SK-N-SH (cell line): ENCODE measurements around the gene CAPN3. TPM values are rescaled to one million over a fixed set of nuclear protein-coding genes. Genes with fewer than 3 reads are reported as not detected.

Experiments
- CTCF ChIA-PET: fragments of 300-600, 350-600 bp; formaldehyde crosslinking; extraction: SDS; loops from one replicate; lab custom pipeline; 2021; lab: Yijun Ruan, JAX
- POLR2A ChIA-PET: fragments of 350-600 bp; sonication (Branson Sonifier 250); formaldehyde crosslinking; extraction: SDS; loops from one replicate; lab custom pipeline; 2020; ENCODE audit warnings: antibody characterized with exemption, inconsistent platforms; lab: Yijun Ruan, JAX
- DNase-seq: peaks from one replicate; pipeline ENCODE4 v3.0.0; 2012
- H2AFZ ChIP-seq: fragments of 200-600 bp; sonication (generic); 2 replicates; pipeline ENCODE4 v1.8.1; 2016; ENCODE audit warnings: antibody characterized with exemption, mild to moderate bottlenecking, low read depth
- H3F3A ChIP-seq: fragments of 200-600 bp; sonication (generic); replicated peaks from 2 replicates; pipeline ENCODE3; 2016; ENCODE audit warnings: antibody characterized with exemption, mild to moderate bottlenecking; ENCODE audit not compliant: insufficient read depth
- H3K27ac ChIP-seq, 2 experiments: fragments of 200-500 bp in 1 of 2; fragments of 200-600 bp in 1 of 2; sonication (Bioruptor generic) in 1 of 2; sonication (generic), shearing (Covaris generic) in 1 of 2; 2 replicates each; pipeline versions ENCODE4 v1.5.1 to v1.6.1; 2014 to 2016; ENCODE audit warnings: low read depth in 2 of 2, inconsistent platforms in 1 of 2, low read length in 1 of 2, mild to moderate bottlenecking in 1 of 2, mixed read lengths in 1 of 2
- H3K27me3 ChIP-seq: fragments of 200-600 bp; sonication (generic), shearing (Covaris generic); 2 replicates; pipeline ENCODE4 v1.6.1; 2016; ENCODE audit warnings: mixed run types; ENCODE audit not compliant: insufficient read depth
- H3K36me3 ChIP-seq, 2 experiments: fragments of 200-500 bp in 1 of 2; fragments of 200-600 bp in 1 of 2; sonication (Bioruptor generic) in 1 of 2; sonication (generic) in 1 of 2; replicated peaks in 1 of 2; 2 replicates each; pipeline versions ENCODE3 to v1.5.1; 2014 to 2016; ENCODE audit warnings: low read length in 1 of 2, mild to moderate bottlenecking in 1 of 2; ENCODE audit not compliant: insufficient read depth in 2 of 2, control insufficient read depth in 1 of 2
- H3K4me1 ChIP-seq, 2 experiments: fragments of 200-500 bp in 1 of 2; fragments of 200-600 bp in 1 of 2; sonication (Bioruptor generic) in 1 of 2; sonication (generic), shearing (Covaris generic) in 1 of 2; 2 replicates each; pipeline versions ENCODE4 v1.5.1 to v1.6.1; 2014 to 2016; ENCODE audit warnings: low read depth in 1 of 2, low read length in 1 of 2, mixed run types in 1 of 2; ENCODE audit not compliant: insufficient read depth in 2 of 2, control insufficient read depth in 1 of 2
- H3K4me2 ChIP-seq: fragments of 200-600 bp; sonication (generic), shearing (Covaris generic); 2 replicates; pipeline ENCODE4 v1.6.1; 2017; ENCODE audit warnings: mixed run types
- H3K4me3 ChIP-seq, 2 experiments: fragments of 200-500 bp in 1 of 2; fragments of 200-600 bp in 1 of 2; sonication (Bioruptor generic) in 1 of 2; sonication (generic), shearing (Covaris generic) in 1 of 2; 2 replicates each; pipeline versions ENCODE4 v1.5.1 to v1.8.1; 2014 to 2016; ENCODE audit warnings: low read depth in 2 of 2, inconsistent platforms in 1 of 2, low read length in 1 of 2, mild to moderate bottlenecking in 1 of 2, mixed read lengths in 1 of 2, moderate library complexity in 1 of 2
- H3K79me2 ChIP-seq: fragments of 200-600 bp; sonication (generic); 2 replicates; pipeline ENCODE4 v1.8.1; 2017; ENCODE audit warnings: mild to moderate bottlenecking; ENCODE audit not compliant: insufficient read depth
- H3K9ac ChIP-seq: fragments of 200-600 bp; sonication (generic); 2 replicates; pipeline ENCODE4 v1.6.1; 2017; ENCODE audit warnings: mixed run types
- H3K9me2 ChIP-seq: fragments of 200-600 bp; sonication (generic); 2 replicates; pipeline ENCODE4 v1.6.1; 2017; ENCODE audit warnings: mixed run types
- H3K9me3 ChIP-seq: fragments of 200-600 bp; sonication (generic); 2 replicates; pipeline ENCODE4 v1.6.1; 2017; ENCODE audit warnings: mixed run types, mild to moderate bottlenecking, moderate library complexity
- H4K20me1 ChIP-seq: fragments of 200-600 bp; sonication (generic); 2 replicates; pipeline ENCODE4 v1.6.1; 2017; ENCODE audit warnings: mild to moderate bottlenecking, mixed run types; ENCODE audit not compliant: insufficient read depth
- CTCF ChIP-seq: fragments of 200-600 bp; sonication (generic); IDR thresholded peaks from 2 replicates; pipeline ENCODE4 v1.6.1; 2017; ENCODE audit warnings: antibody characterized with exemption, mild to moderate bottlenecking, moderate library complexity
- ELF1 ChIP-seq: IDR thresholded peaks from 2 replicates; pipeline ENCODE4 v1.4.0; 2012
- EP300 ChIP-seq, 2 experiments: IDR thresholded peaks; 2 replicates each; pipeline versions ENCODE4 v1.4.0 to v1.6.1; 2012; ENCODE audit warnings: borderline replicate concordance in 1 of 2, low read depth in 1 of 2, low read length in 1 of 2
- FOXJ3 ChIP-seq: sonication (generic); formaldehyde crosslinking; IDR thresholded peaks from 2 replicates; pipeline ENCODE4 v1.5.1; 2020; ENCODE audit warnings: mild to moderate bottlenecking, missing genetic modification reagents
- FOXM1 ChIP-seq: IDR thresholded peaks from 2 replicates; pipeline ENCODE4 v1.4.0; 2012; ENCODE audit warnings: low read depth, mild to moderate bottlenecking
- GABPA ChIP-seq: IDR thresholded peaks from 2 replicates; pipeline ENCODE4 v1.4.0; 2012; ENCODE audit warnings: low read depth, mild to moderate bottlenecking
- GATA2 ChIP-seq: sonication (generic); formaldehyde crosslinking; IDR thresholded peaks from 2 replicates; pipeline ENCODE4 v1.5.0; 2020; ENCODE audit warnings: mild to moderate bottlenecking, missing genetic modification reagents
- IRF3 ChIP-seq: fragments of 150-350 bp; IDR thresholded peaks from 2 replicates; pipeline ENCODE4 v1.6.1; 2016; ENCODE audit warnings: mild to moderate bottlenecking, low read depth, low read length
- JUND ChIP-seq: IDR thresholded peaks from 2 replicates; pipeline ENCODE4 v1.4.0; 2012
- MAX ChIP-seq: IDR thresholded peaks from 2 replicates; pipeline ENCODE4 v1.4.0; 2012; ENCODE audit warnings: low read depth
- MXI1 ChIP-seq: IDR thresholded peaks from 2 replicates; pipeline ENCODE4 v1.6.1; 2012; ENCODE audit warnings: mild to moderate bottlenecking, low read depth, low read length, improper control_type of control experiment
- NFIC ChIP-seq: IDR thresholded peaks from 2 replicates; pipeline ENCODE4 v1.4.0; 2012; ENCODE audit warnings: borderline replicate concordance
- NRF1 ChIP-seq: IDR thresholded peaks from 2 replicates; pipeline ENCODE4 v1.6.1; 2012; ENCODE audit warnings: low read depth, mild to moderate bottlenecking, low read length
- RAD21 ChIP-seq: IDR thresholded peaks from 2 replicates; pipeline ENCODE4 v1.6.1; 2012; ENCODE audit warnings: mild to moderate bottlenecking, low read length
- RCOR1 ChIP-seq: fragments of 150-350 bp; IDR thresholded peaks from 2 replicates; pipeline ENCODE4 v1.6.1; 2017; ENCODE audit warnings: antibody characterized with exemption, low read length
- REST ChIP-seq: IDR thresholded peaks from 2 replicates; pipeline ENCODE4 v1.6.1; 2012; ENCODE audit warnings: mild to moderate bottlenecking, low read depth, low read length, moderate library complexity
- RFX5 ChIP-seq: IDR thresholded peaks from 2 replicates; pipeline ENCODE4 v1.6.1; 2012; ENCODE audit warnings: mild to moderate bottlenecking, improper control_type of control experiment, low read length
- RXRA ChIP-seq: IDR thresholded peaks from 2 replicates; pipeline ENCODE4 v1.4.0; 2012; ENCODE audit warnings: low read depth, mild to moderate bottlenecking, borderline replicate concordance
- TAF1 ChIP-seq: IDR thresholded peaks from 2 replicates; pipeline ENCODE4 v1.6.1; 2012; ENCODE audit warnings: low read depth, mild to moderate bottlenecking, low read length, moderate library complexity, borderline replicate concordance
- TEAD4 ChIP-seq: IDR thresholded peaks from 2 replicates; pipeline ENCODE4 v1.4.0; 2012; ENCODE audit warnings: mild to moderate bottlenecking, borderline replicate concordance; ENCODE audit not compliant: insufficient read depth
- USF1 ChIP-seq: IDR thresholded peaks from 2 replicates; pipeline ENCODE4 v1.4.0; 2012; ENCODE audit warnings: low read depth, borderline replicate concordance
- YY1 ChIP-seq: IDR thresholded peaks from 2 replicates; pipeline ENCODE4 v1.4.0; 2012; ENCODE audit warnings: low read depth, mild to moderate bottlenecking
- WGBS: methylation state at CpG from one replicate; pipeline ENCODE4 v1.1.6; 2017; ENCODE audit warnings: low lambda C conversion rate; 5-methylcytosine and 5-hydroxymethylcytosine counted together
- polyA plus RNA-seq, 3 experiments: library from polyadenylated mRNA; depleted of rRNA; stranded (reverse); fragments of >200 nt; gene quantifications; 2 replicates each; pipeline ENCODE4 v1.2.3, GENCODE V29; 2012

Gene CAPN3
- polyA plus RNA-seq, 1 of the 3 experiments (the other 2 are of a cell fraction), result 1.8 TPM

GRCh38 chr15:42405863-42406482 lies 46.7 kb downstream of the CAPN3 start:
- Histone ChIP-seq H3K27ac (no peak overlapping the region), H3F3A (no peaks in the 10 kb centered on the region), H2AFZ (no peak overlapping the region), H3K79me2 (no peaks in the 10 kb centered on the region), H3K36me3 (no peaks in the 10 kb centered on the region), H4K20me1 (no peaks in the 10 kb centered on the region), H3K27me3 (no peaks in the 10 kb centered on the region), H3K9me3 (no peaks in the 10 kb centered on the region), H3K4me1 (no peaks in the 10 kb centered on the region; a peak in 1 of 4 replicates), H3K9ac (no peak overlapping the region), H3K9me2 (no peaks in the 10 kb centered on the region)
- 82% methylated on average over 6 of the region's 6 CpGs for WGBS
- ChIA-PET POLR2A (no interaction called here), CTCF (no interaction called here)
- no peak for DNase-seq
- TF ChIP-seq NFIC, result no peak
- no peak for TF ChIP-seq RCOR1
- TF ChIP-seq TEAD4, result no peak
- TF ChIP-seq REST, result no peak
- TF ChIP-seq RAD21, result no peak
- no peak for TF ChIP-seq RXRA
- TF ChIP-seq FOXM1, result no peak
- no peak for TF ChIP-seq JUND
- TF ChIP-seq TAF1, result no peak
- TF ChIP-seq RFX5, result no peak
- TF ChIP-seq MAX, result no peak
- no peak for TF ChIP-seq EP300 (IDR thresholded peaks at IDR 0.05; ENCODE audit: borderline replicate concordance in 1 of 2, low read depth in 1 of 2, low read length in 1 of 2)
- no peak for TF ChIP-seq NRF1
- no peak for TF ChIP-seq GATA2 (CRISPR knock-in tag)
- no peak for TF ChIP-seq FOXJ3 (CRISPR knock-in tag)
- TF ChIP-seq, all 33 proteins: peak for 0
- no peak overlapping the region for H3K4me2 ChIP-seq
- no peak overlapping the region for H3K4me3 ChIP-seq

- CTCF ChIA-PET, result interaction anchor here (1.0 kb wide), 2 partner anchors 64 to 316 kb away, joined by 3 read pairs; no protein-coding TSS in a partner anchor
- no peak for DNase-seq
- 83% methylated on average over 2 of the region's 4 CpGs for WGBS
- TF ChIP-seq YY1, result no peak
- no peak for TF ChIP-seq ELF1
- TF ChIP-seq CTCF, result no peak
- no peak for TF ChIP-seq FOXJ3 (CRISPR knock-in tag)
- no peak for TF ChIP-seq TAF1
- no peak for TF ChIP-seq GATA2 (CRISPR knock-in tag)
- TF ChIP-seq TEAD4, result no peak
- TF ChIP-seq RAD21, result no peak
- TF ChIP-seq MXI1, result no peak
- TF ChIP-seq IRF3, result no peak
- no peak for TF ChIP-seq USF1
- no peak for TF ChIP-seq RFX5
- TF ChIP-seq RCOR1, result no peak
- TF ChIP-seq GABPA, result no peak
These were observed 48.9 kb downstream of the CAPN3 start for GRCh38 chr15:42408178-42408577.

More at GRCh38 chr15:42408178-42408577, 48.9 kb downstream of the CAPN3 start:
- POLR2A ChIA-PET, result no interaction called here
- Histone ChIP-seq H3K79me2 (no peaks in the 10 kb centered on the region), H3K27me3 (no peaks in the 10 kb centered on the region), H3K4me1 (no peaks in the 10 kb centered on the region; a peak in 1 of 4 replicates), H3K4me2 (no peak overlapping the region), H3K27ac (no peak overlapping the region), H2AFZ (no peak overlapping the region), H3K9me3 (no peaks in the 10 kb centered on the region), H3K9ac (no peak overlapping the region), H4K20me1 (no peaks in the 10 kb centered on the region), H3K9me2 (no peaks in the 10 kb centered on the region), H3K4me3 (no peak overlapping the region), H3K36me3 (peaks cover 11 to 13% of the 10 kb centered on the region in 2 experiments), H3F3A (no peaks in the 10 kb centered on the region)
